ENCODE measurements around the gene PEX14.
"Not testable (repeated sequence)": the region's sequence is repeated elsewhere in the genome, so short reads cannot be mapped to it uniquely, and the experiment has no call there.

PEX14 gene

DNA sequence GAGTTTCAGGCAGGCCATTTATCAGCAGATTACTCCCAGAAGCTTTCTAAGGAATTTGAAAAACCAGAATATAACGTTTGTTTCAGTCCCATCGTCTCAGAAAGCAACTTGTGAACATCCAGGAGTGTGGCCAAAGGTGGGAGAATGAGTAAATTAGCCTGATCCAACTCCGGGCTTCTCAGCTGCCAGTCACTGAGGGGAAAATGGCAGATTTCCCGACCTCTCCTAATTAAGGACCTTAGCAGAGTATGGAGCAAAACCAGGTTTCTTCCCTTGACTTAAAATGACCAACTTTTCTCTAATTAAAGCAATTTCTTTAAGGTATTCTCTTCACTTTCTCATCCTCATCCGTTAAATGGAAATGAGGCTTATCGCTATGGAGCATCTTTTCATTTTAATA lies 23.9 kb upstream of the PEX14 start:
- DNase-seq: no peak

DNA sequence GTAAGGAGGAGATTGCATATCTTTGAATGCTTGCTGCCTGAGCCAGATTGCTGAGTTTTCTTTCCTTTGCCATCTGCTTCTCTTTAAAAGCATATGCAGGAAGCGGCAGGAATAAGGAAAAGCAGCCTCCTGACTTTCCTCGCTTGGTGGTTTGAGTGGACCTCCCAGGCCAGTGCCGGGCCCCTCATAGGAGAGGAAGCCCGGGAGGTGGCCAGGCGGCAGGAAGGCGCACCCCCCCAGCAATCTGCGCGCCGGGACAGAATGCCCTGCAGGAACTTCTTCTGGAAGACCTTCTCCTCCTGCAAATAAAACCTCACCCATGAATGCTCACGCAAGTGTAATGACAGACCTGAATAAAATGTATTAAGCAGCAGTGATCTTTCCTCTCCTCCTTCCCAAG lies 23.5 kb upstream of the PEX14 start:
- DNase-seq: no peak

DNA sequence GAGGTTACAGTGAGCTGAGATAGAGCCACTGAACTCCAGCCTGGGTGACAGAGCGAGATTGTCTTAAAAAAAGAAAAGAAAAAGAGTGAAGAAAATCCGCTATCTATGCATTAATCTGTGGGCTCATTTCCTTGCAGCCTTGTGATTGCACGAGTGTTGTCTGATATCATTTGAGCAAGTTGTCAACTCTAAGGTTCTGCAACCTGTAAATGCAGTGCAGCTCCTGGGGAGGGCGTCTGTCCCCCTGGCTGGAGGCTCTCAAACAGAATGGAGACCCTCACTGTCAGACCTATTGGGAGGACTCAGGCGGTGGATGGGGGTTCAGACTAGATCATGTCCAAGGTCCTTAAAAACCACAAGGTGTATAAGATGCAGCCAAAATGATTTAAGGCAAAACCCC lies 18.7 kb upstream of the PEX14 start:
- no peak for DNase-seq

DNA sequence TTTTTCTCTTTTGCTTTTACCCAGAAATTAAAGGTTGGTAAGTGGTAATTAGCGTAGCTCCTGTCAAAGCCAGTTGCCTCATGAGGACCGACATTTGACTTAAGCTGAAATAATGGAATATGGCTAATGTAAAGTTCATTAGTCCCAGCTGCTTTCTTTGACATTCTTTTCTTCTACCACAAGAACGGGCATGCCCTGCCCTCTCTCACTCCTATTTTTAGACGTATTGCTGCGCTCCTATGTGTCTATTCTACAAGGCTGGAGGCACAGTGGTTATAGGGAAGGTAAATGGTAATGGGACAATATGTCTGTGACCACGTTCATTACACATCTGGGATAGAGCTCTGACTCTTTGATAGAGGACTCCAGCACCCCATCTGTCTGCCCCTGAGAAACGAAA lies 18.1 kb upstream of the PEX14 start:
- DNase-seq: peak; percentile 75

DNA sequence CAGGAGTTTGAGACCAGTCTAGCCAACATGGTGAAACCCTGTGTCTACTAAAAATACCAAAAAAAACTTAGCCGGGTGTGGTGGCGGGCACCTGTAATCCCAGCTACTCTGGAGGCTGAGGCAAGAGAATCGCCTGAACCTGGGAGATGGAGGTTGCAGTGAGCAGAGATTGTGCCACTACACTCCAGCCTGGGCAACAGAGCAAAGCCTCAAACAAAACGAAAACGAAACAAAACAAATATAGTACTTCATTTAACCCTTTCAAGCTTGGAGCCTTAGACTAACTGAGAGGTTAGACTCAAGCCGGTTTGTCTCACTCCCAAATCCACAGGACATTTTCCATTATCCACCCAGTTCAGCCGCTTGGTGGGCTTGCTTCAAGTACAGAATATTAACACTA lies 17.3 kb upstream of the PEX14 start:
- not testable (repeated sequence) for DNase-seq

DNA sequence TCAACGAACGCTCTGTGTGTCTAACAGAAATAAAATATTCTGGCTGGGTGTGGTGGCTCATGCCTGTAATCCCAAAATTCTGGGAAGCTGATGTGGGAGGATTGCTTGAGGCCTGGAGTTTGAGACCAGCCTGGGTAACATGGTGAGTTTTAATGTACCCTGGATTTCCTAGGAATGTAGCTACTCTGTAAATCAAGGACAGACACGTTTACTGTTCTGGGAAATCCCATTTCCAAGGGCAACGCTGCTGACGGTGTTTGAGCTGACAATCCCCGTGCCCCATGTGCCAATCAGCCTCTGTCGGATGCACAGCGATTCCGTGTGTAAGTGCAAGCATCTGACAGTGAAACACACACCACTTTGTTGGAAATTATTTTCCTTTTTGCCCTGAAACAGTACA lies 16.9 kb upstream of the PEX14 start:
- DNase-seq: no peak

DNA sequence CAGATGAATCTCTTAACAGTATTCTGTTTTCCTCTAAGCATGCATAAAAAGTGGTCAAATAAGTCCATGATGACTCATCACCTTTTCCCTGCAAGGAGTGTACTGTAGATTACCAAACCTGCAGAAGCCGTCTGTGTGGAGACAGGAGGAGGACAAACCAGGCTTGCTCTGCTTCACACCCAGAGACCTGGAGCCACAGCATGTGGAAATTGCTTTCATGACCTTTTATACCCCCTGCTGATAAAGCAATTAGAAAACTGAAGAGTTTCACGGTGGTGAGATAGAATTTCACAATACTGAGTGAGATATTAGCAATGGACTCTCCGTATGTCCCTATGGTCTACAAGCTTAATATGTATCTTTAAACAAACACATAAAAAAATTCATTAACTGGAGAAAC lies 15.6 kb upstream of the PEX14 start:
- DNase-seq: no peak

DNA sequence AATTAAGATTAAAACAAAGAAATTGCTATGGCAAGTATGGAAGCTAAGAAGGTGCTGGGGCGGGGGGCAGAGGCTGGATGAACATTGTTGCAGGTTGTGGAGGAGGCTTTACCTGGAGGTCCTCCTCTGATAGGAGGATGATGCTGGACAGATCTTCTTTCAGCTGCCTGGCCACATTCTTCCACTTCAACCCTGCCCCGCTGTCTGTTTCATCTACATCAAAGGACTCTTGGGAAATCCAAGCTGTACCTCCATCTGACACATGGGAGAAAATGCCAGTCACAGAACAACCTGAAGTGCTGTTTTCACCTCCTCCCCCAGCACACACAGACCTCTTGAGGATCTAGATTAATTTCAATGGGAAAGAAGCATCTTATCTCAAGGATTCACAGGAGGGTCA lies 7.7 kb upstream of the PEX14 start:
- no peak for DNase-seq

DNA sequence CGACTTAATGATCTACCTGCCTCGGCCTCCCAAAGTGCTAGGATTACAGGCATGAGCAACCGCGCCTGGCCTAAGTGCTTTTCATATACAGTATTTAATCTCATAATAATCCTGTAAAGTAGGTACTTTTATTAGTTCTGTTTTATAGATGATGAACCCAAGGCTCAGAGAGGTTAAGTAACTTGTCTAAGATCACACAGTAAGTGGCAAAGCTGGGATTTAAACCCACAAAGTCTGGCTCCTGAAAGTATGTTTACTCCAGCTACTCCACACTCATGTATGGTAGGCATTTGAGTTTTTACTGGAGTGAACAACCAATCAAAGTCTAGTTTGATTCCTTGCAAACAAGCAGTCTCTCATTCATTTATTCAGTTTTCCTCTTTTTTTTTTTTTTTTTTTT lies 4.7 kb upstream of the PEX14 start:
- DNase-seq: no peak

DNA sequence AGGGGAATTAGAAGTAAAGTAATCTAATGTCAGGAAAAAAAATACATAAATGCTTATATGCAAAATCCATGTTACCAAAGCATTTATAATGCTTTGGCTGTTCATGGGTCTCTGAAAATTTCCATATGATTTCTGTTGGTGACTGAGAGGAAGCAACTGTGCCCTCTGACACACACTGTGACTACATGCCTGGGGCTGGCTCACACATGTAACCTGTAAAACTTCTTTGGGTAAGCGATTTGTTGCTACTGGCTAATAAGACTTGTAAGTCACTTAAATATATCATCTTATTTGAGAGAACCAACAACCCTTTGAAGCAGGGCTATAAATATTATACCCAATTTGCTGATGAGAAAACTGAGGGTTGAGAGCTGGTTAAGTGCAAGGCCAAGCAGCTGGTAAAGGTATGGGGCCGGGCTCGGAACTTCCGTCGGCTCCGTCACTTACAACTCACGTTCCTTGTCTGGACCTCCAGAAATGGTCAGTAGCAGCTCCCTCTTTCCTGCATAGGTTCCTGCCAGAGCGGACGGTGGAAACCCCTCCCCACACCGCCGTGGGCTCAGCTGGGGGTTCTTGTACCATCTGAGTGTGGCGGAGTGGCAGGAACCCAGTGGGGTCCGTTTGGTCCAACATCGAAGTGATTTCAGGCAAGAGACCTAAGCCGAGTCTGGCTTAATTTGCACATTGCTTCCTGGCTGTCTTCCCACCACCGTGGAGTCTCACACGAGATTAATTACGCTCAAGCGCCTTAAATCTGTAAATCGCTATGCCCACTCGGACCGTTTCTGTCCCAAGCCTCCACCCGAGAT lies 3.1 kb upstream of the PEX14 start:
- no peak for DNase-seq

DNA sequence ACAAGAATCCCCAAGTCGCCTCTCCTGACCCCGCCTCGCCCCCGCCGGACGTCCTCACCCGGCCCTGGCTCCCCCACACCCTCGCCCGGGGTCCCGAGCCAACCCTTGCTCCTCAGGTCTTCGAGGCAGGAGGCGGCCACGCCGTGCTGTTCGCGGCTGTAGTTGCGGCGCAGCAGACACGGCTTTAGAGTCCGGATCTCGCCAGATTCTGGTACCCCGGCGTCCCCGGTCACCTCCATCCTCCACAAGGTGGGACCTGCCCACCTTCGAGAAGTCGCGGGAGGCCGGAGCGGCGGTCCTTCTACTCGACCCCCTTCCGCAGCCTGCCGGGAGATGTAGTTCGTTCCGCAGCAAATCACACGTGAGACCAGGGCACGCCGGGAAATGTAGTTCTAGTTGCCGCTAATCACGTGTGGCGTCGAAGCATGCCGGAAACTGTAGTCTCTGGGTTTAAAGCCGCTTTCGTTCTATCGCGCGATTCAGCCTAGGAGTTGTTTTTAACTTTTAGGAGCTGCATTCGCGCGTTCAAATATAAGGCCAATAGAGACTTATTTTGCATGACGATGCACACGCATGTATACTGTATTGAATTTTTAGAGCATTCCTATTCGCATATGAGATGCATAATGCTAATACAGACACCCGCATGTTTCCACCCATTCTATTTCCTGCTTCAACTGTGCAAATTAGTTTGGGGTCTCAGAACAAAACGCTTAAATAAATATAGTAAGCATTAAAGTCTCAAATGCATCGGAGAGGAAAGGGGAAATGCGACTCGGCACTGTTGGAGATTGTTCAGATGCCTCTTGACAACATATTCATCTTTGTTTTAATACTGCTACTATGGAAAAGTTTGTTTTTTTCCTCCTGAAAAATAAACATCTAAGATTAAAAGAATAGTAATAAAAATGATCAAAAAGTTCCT lies 2.3 kb upstream of the PEX14 start, which contains the start of gene DFFA:
Gene DFFA, minus strand, starts transcription at position 310 of the 925 bp plus-strand sequence. Its CDS starts 71 bp downstream, at position 239.
- DNase-seq: peak; percentile 96

DNA sequence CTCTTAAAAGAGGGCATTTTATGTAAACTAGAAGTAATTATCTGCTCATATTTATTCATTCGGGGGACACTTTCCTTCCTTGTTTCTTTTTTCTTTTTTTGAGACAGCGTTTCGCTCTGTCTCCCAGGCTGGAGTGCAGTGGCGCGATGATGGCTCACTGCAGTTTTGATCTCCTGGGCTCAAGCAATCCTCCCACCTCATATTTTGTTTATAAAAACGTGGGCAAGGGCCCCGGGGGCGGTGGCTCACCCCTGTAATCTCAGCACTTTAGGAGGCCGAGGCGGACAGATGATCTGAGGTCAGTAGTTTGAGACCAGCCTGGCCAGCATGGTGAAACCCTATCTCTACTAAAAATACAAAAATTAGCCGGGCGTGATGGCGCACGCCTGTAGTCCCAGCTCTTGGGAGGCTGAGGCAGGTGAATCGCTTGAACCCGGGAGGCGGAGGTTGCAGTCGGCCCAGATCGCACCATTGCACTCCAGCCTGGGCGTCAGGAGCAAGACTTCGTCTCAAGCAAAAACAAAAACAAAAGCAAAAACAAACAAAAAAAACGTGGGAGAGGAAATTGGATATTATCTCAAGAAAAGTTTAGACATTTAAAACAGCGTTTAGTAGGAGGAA lies 1.5 kb upstream of the PEX14 start:
- DNase-seq: no peak

DNA sequence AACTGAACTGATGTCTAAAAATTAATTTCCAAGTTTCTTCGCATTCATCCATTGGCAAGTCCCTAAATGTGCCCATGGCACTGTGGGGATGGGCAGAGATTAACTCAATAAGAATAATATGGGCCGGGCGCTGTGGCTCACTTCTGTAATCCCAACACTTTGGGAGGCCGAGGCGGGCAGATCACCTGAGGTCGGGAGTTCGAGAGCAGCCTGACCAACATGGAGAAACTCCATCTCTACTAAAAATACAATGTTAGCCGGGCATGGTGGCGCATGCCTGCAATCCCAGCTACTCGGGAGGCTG lies 489 bp upstream of the PEX14 start:
- not testable (repeated sequence) for DNase-seq

DNA sequence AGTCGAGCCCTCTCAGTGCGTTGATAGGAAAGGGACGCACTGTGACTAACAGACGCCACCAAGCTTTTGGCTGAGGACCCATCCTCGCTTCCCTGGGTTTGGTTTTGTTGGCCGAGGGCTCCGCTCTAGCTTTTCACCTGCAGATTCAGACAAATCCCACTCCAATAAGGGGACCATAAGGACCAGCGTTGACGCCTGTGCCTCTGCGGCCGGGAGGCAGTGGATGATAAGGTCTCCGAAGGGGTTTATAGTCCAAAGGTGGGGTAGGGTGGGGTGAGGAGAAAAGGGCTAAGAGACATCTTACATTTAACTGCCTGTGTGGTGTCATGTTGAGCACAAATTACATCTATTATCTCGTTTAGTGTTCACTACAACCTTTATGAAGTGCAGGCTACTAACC lies 760 bp downstream of the PEX14 start:
- DNase-seq: peak; percentile 20

DNA sequence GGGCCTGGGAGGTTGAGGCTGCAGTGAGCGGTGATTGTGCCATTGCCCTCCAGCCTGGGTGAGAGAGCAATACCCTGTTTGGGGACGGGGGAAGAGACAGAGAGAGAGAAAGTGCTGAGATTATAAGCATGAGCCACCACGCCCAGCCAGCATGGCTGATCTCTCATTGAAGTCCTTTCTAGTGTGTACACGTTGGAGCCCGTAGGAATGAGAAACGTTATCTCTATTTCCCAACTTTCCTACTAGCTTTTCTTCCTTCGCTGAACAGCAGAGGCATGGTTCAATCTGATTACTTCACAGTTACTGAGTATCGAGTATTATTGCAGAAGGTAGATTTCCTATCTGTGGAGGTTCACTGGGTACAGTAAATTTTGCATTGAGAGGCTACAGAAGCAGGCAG lies 4.5 kb downstream of the PEX14 start:
- no peak for DNase-seq

DNA sequence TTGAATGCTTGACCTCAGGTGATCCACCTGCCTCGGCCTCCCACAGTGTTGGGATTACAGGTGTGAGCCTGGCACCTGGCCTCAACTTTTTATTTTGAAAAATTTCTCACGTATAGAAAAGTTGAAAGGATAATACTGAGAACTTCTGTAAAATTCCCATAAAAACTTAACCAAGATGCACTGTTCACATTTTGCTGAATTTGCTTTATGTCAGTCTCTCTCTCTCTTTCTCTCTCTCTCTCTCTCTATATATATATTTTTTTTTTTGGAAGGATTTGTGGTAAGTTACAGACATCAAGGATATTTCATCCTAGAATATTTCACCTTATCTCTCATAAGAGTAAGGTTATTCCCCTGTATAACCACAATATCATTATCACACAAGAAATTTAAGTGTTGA lies 5.9 kb downstream of the PEX14 start:
- DNase-seq: no peak

DNA sequence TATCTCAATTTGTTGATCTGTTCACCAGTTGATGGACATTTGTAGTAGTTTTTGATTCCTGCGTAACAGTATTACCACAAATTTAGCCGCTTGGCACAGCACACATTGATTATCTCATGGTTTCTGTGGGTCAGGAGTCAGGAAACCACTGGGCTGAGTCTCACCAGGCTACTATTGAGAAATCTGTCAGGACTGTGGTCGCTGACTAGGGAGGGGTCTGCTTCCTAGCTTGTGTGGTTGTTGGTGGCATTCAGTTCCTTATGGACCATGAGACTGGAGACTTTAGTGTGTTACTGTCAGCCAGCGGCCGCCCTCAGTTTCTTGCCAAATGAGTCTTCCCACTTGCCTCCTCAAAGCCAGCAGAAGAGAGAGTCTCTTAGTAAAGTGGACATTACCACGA lies 9.8 kb downstream of the PEX14 start:
- no peak for DNase-seq

DNA sequence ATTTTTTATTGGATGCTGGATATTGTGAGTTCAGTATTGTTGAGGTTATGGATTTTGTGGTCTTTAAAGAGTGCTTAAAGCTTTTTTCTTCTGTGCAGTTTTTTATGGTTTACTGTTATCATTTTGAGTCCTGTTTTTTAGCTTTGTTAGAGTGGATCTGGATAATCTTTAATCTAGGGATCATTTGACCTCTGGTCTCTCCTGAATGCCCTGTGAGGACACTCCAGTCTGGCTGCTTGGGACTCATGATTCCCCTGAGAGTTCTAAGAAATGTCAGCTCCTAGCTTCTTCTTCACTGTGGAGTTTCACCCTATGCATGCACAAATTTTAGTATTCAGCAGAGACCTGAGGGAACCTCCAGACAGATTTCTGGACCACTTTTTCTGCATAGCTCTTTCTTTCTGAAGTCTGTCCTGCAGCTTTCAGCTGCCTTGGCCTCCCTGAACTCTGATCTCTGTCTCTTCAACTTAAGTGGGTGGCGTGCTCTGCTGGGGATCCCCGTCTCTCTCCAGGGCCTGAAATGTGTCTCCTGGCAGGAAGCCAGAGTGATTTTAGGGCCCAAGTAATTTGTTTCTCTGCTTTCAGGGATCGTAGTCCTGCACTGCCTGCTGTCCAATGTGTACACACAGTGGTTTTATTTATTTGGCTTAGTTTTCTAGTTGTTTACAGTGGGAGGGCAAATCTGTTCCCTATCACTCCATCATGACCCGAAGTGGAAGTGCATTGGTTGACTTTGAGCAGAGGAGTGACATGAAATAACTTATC lies 14.7 kb downstream of the PEX14 start:
- DNase-seq: peak; percentile 6

DNA sequence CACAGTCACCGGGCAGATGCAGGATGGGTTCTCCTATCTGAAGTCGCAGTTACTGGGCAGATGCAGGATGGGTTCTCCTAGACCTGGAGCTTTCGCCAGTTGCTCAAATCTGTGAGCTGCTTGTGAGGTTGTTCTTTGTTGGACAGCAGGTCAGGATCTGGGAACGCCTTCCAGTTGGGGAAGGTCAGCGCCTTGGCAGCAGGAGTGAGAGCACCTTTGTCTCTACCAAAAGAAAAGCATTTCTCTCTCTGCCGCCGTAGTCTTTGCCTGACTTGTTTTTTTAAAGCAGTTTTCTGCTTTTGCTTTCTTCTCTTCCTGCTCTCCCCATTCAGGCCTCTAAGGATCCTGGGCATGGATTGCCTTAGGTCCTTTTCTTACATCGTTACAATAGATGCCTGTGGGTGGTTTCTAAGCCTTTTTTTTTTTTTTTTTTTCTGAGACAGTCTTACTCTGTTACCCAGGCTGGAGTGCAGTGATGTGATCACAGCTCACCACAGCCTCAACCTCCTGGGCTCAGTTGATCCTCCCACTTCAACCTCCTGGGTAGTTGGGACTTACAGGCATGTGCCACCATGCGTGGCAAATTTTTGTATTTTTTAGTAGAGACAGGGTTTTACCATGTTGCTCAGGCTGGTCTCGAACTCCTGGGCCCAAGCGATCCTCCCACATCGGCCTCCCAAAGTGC lies 15.7 kb downstream of the PEX14 start:
- DNase-seq: no peak

DNA sequence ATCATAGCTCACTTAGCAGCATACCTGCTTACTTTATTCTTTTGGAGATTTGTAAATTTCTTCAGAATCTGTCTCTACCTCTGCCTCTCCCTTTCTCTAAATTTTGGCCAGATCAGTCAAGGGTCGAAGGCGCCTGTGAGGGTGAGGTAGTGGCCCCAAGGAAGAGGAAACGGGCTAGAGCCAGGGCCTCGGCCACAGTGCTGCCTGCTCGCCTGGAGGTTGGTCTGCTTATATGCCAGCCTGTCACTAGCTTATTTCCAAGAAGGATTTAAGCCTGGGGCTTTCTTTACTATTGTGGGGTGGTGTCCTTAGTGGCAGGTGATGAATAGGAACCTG lies 19.6 kb downstream of the PEX14 start:
- no peak for DNase-seq

DNA sequence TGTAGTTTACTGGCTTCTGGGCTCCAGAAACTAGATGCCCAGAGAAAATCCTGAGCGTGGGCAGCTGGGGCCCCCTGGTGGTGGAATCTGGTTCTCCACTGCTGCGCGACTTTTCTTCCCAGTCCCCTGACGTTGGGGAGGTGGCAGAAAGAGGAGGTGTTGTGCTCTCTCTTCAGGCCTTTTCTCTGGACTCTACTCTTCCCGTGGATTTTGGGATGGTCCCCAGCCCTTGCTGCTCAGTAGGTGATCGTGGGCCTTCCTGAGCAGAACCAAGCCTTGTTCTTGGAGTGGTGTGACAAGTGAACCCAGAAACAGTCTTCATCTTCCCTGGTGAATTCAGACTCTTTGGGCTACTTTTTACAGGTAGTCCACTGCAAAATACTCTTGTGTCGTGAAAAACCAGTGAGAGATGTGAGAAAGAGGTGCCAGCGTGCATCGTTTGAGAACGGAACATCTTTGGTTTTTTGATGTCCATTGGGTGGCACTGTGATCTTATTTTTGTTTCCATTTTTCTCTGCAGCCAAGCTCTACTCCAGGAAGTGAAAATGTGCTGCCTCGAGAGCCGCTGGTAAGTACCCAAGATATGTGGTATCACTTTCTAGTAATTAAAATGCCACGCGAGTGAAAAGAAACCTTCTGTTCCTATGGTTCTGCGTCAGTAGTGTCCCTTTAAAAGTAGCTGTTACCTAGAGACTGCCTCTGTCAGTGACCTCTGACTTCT lies 20.2 kb downstream of the PEX14 start:
- DNase-seq: peak; percentile 50

DNA sequence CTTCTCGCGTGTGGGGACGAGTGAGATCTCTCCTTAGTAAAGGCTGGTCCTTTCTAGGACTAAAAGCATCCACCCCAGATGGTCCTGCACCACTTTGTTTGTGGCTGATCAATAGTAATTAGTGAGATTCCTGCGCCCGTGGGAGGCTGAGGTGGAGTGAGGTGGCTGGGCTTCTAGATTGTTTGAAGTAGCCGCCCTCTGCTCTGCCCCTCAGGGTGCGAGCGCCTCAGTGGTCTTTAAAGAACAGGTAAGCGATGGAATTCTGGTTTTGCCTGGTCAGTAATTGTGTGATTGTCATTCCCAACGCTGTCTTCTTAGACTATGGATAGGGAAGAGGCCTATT lies 20.7 kb downstream of the PEX14 start:
- no peak for DNase-seq

Data from NCI-H1105 (cell line).